ENCODE measurements around the gene PPP6C. TPM values are rescaled to one million over a fixed set of nuclear protein-coding genes. Genes with fewer than 3 reads are reported as not detected.

The PPP6C gene
- total and polyA plus RNA-seq, 2 of the 13 experiments (the other 11 are each of a cell fraction or from before 2014, with no cell fraction given) = 18.5 to 20.9 TPM

DNA sequence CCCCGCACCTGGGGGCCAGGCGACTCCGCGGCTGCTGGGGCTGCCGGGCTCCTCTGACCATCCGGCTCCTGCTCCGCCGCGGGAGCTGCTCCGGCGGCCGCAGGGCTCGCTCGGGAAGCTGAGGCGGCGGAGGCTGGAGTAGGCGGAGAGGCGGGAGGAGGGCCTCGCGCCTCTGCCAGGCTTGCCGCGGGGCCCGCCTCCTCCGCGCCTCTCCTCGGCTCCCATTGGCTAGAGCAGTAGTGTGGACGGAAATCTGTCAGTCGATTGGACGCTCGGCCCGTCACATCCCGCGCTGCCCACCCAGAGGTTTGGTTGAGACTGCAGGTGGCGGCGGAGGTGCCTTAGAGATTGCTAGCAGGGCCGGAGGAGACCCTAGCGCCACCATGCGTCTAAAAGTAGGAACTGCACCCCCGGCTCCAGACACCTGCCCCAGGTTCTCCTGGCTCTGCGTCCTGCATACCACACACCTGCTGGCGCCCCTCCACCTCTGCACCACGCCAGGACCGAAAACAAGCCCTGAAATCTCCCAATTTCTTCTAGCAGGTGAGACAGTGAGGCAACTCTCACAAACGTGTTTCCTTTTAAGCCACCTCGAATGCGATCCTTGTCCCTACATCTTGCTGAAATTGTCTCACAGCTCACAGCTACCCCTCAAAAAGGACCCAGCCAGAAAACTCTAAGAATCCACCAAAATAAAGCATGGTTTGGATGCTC lies 46.1 kb downstream of the PPP6C start, which contains the start of gene SCAI (continued):
- no peak for TF ChIP-seq HNF1A (IDR thresholded peaks at IDR 0.05; ENCODE audit: low read depth)
- TF ChIP-seq HNF1A (CRISPR knock-in tag; IDR thresholded peaks at IDR 0.05; ENCODE audit: borderline replicate concordance) = peak; percentile 23; the same call in 1 of the 2 replicates
- TF ChIP-seq PAXIP1 (CRISPR knock-in tag; conservative IDR thresholded peaks at IDR 0.05) = no peak
- peak; percentile 45 for TF ChIP-seq CREM (IDR thresholded peaks at IDR 0.05)
- no peak for TF ChIP-seq CREM (CRISPR knock-in tag; IDR thresholded peaks at IDR 0.05)
- no peak for TF ChIP-seq JARID2 (CRISPR knock-in tag; IDR thresholded peaks at IDR 0.05; ENCODE audit: insufficient replicate concordance)
- no peak for TF ChIP-seq ZNF879 (CRISPR knock-in tag; IDR thresholded peaks at IDR 0.05)
- 0 out of 2 replicates have a peak, but pooled peaks have one; percentile 31 for TF ChIP-seq ZNF546 (CRISPR knock-in tag; conservative IDR thresholded peaks at IDR 0.05)
- TF ChIP-seq ZEB1 (IDR thresholded peaks at IDR 0.05; ENCODE audit: insufficient replicate concordance, low read depth) = peak; percentile 96
- no peak for TF ChIP-seq FOXO4 (CRISPR knock-in tag; conservative IDR thresholded peaks at IDR 0.05)
- TF ChIP-seq MAZ (IDR thresholded peaks at IDR 0.05; ENCODE audit: borderline replicate concordance, low read depth, low read length) = no peak
- TF ChIP-seq MAZ (CRISPR knock-in tag; IDR thresholded peaks at IDR 0.05; ENCODE audit: low read depth) = peak; percentile 57; the same call in 1 of the 2 replicates
- TF ChIP-seq ZNF598 (CRISPR knock-in tag; IDR thresholded peaks at IDR 0.05; ENCODE audit: borderline replicate concordance) = 0 out of 2 replicates have a peak, but pooled peaks have one; percentile 54
- peak; percentile 18; the same call in 1 of the 2 replicates for TF ChIP-seq MED1 (CRISPR knock-in tag; IDR thresholded peaks at IDR 0.05)
- TF ChIP-seq, protein P1, sequence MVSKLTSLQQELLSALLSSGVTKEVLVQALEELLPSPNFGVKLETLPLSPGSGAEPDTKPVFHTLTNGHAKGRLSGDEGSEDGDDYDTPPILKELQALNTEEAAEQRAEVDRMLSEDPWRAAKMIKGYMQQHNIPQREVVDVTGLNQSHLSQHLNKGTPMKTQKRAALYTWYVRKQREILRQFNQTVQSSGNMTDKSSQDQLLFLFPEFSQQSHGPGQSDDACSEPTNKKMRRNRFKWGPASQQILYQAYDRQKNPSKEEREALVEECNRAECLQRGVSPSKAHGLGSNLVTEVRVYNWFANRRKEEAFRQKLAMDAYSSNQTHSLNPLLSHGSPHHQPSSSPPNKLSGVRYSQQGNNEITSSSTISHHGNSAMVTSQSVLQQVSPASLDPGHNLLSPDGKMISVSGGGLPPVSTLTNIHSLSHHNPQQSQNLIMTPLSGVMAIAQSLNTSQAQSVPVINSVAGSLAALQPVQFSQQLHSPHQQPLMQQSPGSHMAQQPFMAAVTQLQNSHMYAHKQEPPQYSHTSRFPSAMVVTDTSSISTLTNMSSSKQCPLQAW (CRISPR knock-in tag; IDR thresholded peaks at IDR 0.05) = peak; percentile 76; the same call in 1 of the 2 replicates
- peak; percentile 77; the same call in 1 of the 2 replicates for TF ChIP-seq YEATS2 (CRISPR knock-in tag; IDR thresholded peaks at IDR 0.05; ENCODE audit: borderline replicate concordance)
- no peak; the same call in 1 of the 2 replicates for TF ChIP-seq ZSCAN25 (CRISPR knock-in tag; IDR thresholded peaks at IDR 0.05)
- no peak for TF ChIP-seq ZNF557 (CRISPR knock-in tag; IDR thresholded peaks at IDR 0.05)
- peak; percentile 29; the same call in 1 of the 2 replicates for TF ChIP-seq KLF6 (CRISPR knock-in tag; IDR thresholded peaks at IDR 0.05)
